Adrenal gland (tissue), 5 donors: ENCODE results near the gene SERPINE1.

Source experiments
- CTCF ChIP-seq, 6 experiments: fragments of 450-650 bp in 4 of 6; fragments of 200-600 bp in 2 of 6; sonication (generic) in 1 of 6; IDR thresholded peaks; 1 replicate in 5 of 6; 2 replicates in 1 of 6; pipeline versions ENCODE4 v1.5.1 to v1.8.0; 2016 to 2021; ENCODE audit warnings: antibody characterized with exemption in 6 of 6, mild to moderate bottlenecking in 2 of 6, moderate library complexity in 1 of 6
- POLR2A ChIP-seq, 2 donors: fragments of 450-650 bp; IDR thresholded peaks; one replicate each; pipeline ENCODE4 v1.6.1; 2017; ENCODE audit warnings: antibody characterized with exemption in 2 of 2, mild to moderate bottlenecking in 2 of 2, moderate library complexity in 1 of 2
- donor health status: DM: no; HTN: no; CAD: no.

- TF ChIP-seq CTCF (IDR thresholded peaks at IDR 0.05) (no peak), POLR2A (IDR thresholded peaks at IDR 0.05) (no peak)
Observed at GRCh38 chr7:101163279-101164070, 36.6 kb downstream of the SERPINE1 start.
